HepG2 (cell line): ENCODE results near the gene DPY19L3. TPM values are rescaled to one million over a fixed set of nuclear protein-coding genes. Genes with fewer than 3 reads are reported as not detected.

ENCODE experiments used
- BHLHE40 ChIP-seq: IDR thresholded peaks from 2 replicates; pipeline ENCODE4 v1.6.1; 2011; ENCODE audit warnings: low read length, improper control_type of control experiment
- BORCS8-MEF2B ChIP-seq: sonication (generic); formaldehyde crosslinking; IDR thresholded peaks from 2 replicates; pipeline ENCODE4 v1.8.0; 2022; ENCODE audit warnings: mild to moderate bottlenecking, missing genetic modification reagents
- CREM ChIP-seq, 2 experiments: sonication (generic) in 1 of 2; formaldehyde crosslinking in 1 of 2; IDR thresholded peaks; 2 replicates each; pipeline versions ENCODE4 v1.4.0 to v1.6.1; 2016 to 2020; ENCODE audit warnings: antibody characterized with exemption in 1 of 2, mild to moderate bottlenecking in 1 of 2, missing genetic modification reagents in 1 of 2
- FOXA1 ChIP-seq, 2 experiments: fragments of 450-650 bp in 1 of 2; sonication (generic) in 1 of 2; formaldehyde crosslinking in 1 of 2; IDR thresholded peaks; 2 replicates each; pipeline versions ENCODE4 v1.4.0 to v1.6.1; 2016 to 2020; ENCODE audit warnings: missing genetic modification reagents in 1 of 2
- HES4 ChIP-seq: sonication (generic); formaldehyde crosslinking; IDR thresholded peaks from 2 replicates; pipeline ENCODE4 v1.9.0; 2021; ENCODE audit warnings: mild to moderate bottlenecking, missing genetic modification reagents, borderline replicate concordance
- MED1 ChIP-seq: sonication (generic); formaldehyde crosslinking; IDR thresholded peaks from 2 replicates; pipeline ENCODE4 v1.4.0; 2020; ENCODE audit warnings: missing genetic modification reagents
- MXI1 ChIP-seq: IDR thresholded peaks from 3 replicates; pipeline ENCODE4 v1.6.1; 2012; ENCODE audit warnings: low read depth, low read length, inconsistent platforms, borderline replicate concordance
- NCOA1 ChIP-seq: sonication (generic); formaldehyde crosslinking; IDR thresholded peaks from 2 replicates; pipeline ENCODE4 v1.9.0; 2021; ENCODE audit warnings: missing genetic modification reagents
- NFE2L1 ChIP-seq: sonication (generic); formaldehyde crosslinking; IDR thresholded peaks from 2 replicates; pipeline ENCODE4 v1.4.0; 2020; ENCODE audit warnings: missing genetic modification reagents, mild to moderate bottlenecking, borderline replicate concordance
- NFE2L2 ChIP-seq: fragments of 150-350 bp; IDR thresholded peaks from 2 replicates; pipeline ENCODE4 v1.6.1; 2014; ENCODE audit warnings: low read length
- RBFOX2 ChIP-seq: fragments of 200-400 bp; formaldehyde crosslinking; IDR thresholded peaks from 2 replicates; pipeline ENCODE4 v1.6.1; 2017; ENCODE audit warnings: low read depth, mild to moderate bottlenecking, low read length
- SALL1 ChIP-seq: sonication (generic); formaldehyde crosslinking; IDR thresholded peaks from 2 replicates; pipeline ENCODE4 v1.8.0; 2022; ENCODE audit warnings: mild to moderate bottlenecking, missing genetic modification reagents
- SRSF1 ChIP-seq: fragments of 200-400 bp; formaldehyde crosslinking; optimal IDR thresholded peaks from 2 replicates; pipeline ENCODE3; 2017; ENCODE audit warnings: mild to moderate bottlenecking, low read depth, low read length, moderate library complexity
- SRSF4 ChIP-seq: fragments of 200-400 bp; formaldehyde crosslinking; IDR thresholded peaks from one replicate; pipeline ENCODE4 v1.6.1; 2018; ENCODE audit warnings: mild to moderate bottlenecking, low read depth, low read length, moderate library complexity; ENCODE audit not compliant: poor library complexity, severe bottlenecking
- TBX2 ChIP-seq: sonication (generic); formaldehyde crosslinking; IDR thresholded peaks from 2 replicates; pipeline ENCODE4 v1.5.0; 2020; ENCODE audit warnings: missing genetic modification reagents, mild to moderate bottlenecking, borderline replicate concordance
- TCF12 ChIP-seq, 2 experiments: fragments of 450-650 bp in 1 of 2; sonication (generic) in 1 of 2; formaldehyde crosslinking in 1 of 2; IDR thresholded peaks; 2 replicates each; pipeline versions ENCODE4 v1.6.1 to v1.8.0; 2017 to 2022; ENCODE audit warnings: antibody characterized with exemption in 1 of 2, mild to moderate bottlenecking in 1 of 2, missing genetic modification reagents in 1 of 2, moderate library complexity in 1 of 2
- TFDP2 ChIP-seq: sonication (generic); formaldehyde crosslinking; IDR thresholded peaks from 2 replicates; pipeline ENCODE4 v1.4.0; 2020; ENCODE audit warnings: missing genetic modification reagents
- ZC3H13 ChIP-seq: sonication (generic); formaldehyde crosslinking; IDR thresholded peaks from 2 replicates; pipeline ENCODE4 v1.8.1; 2023; ENCODE audit warnings: mild to moderate bottlenecking, missing genetic modification reagents, moderate library complexity
- ZNF343 ChIP-seq: sonication (generic); formaldehyde crosslinking; IDR thresholded peaks from 2 replicates; pipeline ENCODE4 v1.4.0; 2020; ENCODE audit warnings: mild to moderate bottlenecking, missing genetic modification reagents
- ZNF354B ChIP-seq: sonication (generic); formaldehyde crosslinking; IDR thresholded peaks from 2 replicates; pipeline ENCODE4 v1.8.0; 2022; ENCODE audit warnings: mild to moderate bottlenecking, missing genetic modification reagents
- ZNF446 ChIP-seq: sonication (generic); formaldehyde crosslinking; IDR thresholded peaks from 2 replicates; pipeline ENCODE4 v1.5.0; 2020; ENCODE audit warnings: mild to moderate bottlenecking, missing genetic modification reagents
- ZNF512 ChIP-seq: sonication (generic); formaldehyde crosslinking; IDR thresholded peaks from 2 replicates; pipeline ENCODE4 v1.4.0; 2020; ENCODE audit warnings: mild to moderate bottlenecking, missing genetic modification reagents
- ZNF629 ChIP-seq: sonication (generic); formaldehyde crosslinking; conservative IDR thresholded peaks from 2 replicates; pipeline ENCODE4 v1.5.0; 2020; ENCODE audit warnings: missing genetic modification reagents
- ZNF75D ChIP-seq: sonication (generic); formaldehyde crosslinking; IDR thresholded peaks from 2 replicates; pipeline ENCODE4 v1.8.1; 2023; ENCODE audit warnings: missing genetic modification reagents, mild to moderate bottlenecking, borderline replicate concordance
- ZSCAN12 ChIP-seq: sonication (generic); formaldehyde crosslinking; IDR thresholded peaks from 2 replicates; pipeline ENCODE4 v1.9.0; 2021; ENCODE audit warnings: mild to moderate bottlenecking, missing genetic modification reagents
- polyA plus RNA-seq, 8 experiments: library from polyadenylated mRNA; depleted of rRNA in 3 of 8; stranded (reverse) in 7 of 8; unstranded in 1 of 8; fragments of >200 nt; fragmentation: Illumina TruSeq in 4 of 8; extraction: Trizol in 4 of 8; gene quantifications; 2 replicates each; pipeline versions ENCODE4 v1.2.1 to v1.2.3, GENCODE V29; 2011 to 2016; ENCODE audit warnings: low read depth in 4 of 8, missing spikeins in 1 of 8, mixed read lengths in 1 of 8; ENCODE audit not compliant: insufficient read depth in 1 of 8
- total RNA-seq, 5 experiments: library from RNA; depleted of rRNA; stranded (reverse); fragments of >200 nt; fragmentation: Illumina TruSeq; extraction: Trizol; gene quantifications; 2 replicates each; pipeline ENCODE4 v1.2.3, GENCODE V29; 2016; ENCODE audit warnings: low read depth in 1 of 5

DPY19L3 gene
- total and polyA plus RNA-seq, 2 of the 13 experiments (the other 11 are each of a cell fraction or from before 2014, with no cell fraction given) = 21.6 to 25.2 TPM

GRCh38 chr19:32405431-32406160 is at the start of gene DPY19L3 (continued):
- TF ChIP-seq RBFOX2 (peak; percentile 99), MXI1 (peak; percentile 68; the same call in 1 of the 3 replicates), TCF12 (IDR thresholded peaks at IDR 0.05) (no peak), TCF12 (CRISPR knock-in tag; IDR thresholded peaks at IDR 0.05) (no peak), ZNF75D (no peak), TBX2 (CRISPR knock-in tag) (peak; percentile 31; the same call in 1 of the 2 replicates), FOXA1 (IDR thresholded peaks at IDR 0.05) (no peak), FOXA1 (CRISPR knock-in tag; IDR thresholded peaks at IDR 0.05) (peak; percentile 45), ZNF512 (CRISPR knock-in tag) (no peak), ZNF354B (CRISPR knock-in tag) (no peak), TFDP2 (peak; percentile 62; the same call in 1 of the 2 replicates), NCOA1 (CRISPR knock-in tag) (0 out of 2 replicates have a peak, but pooled peaks have one; percentile 14), ZSCAN12 (CRISPR knock-in tag) (no peak), BHLHE40 (peak; percentile 99), ZNF629 (no peak), HES4 (CRISPR knock-in tag) (peak; percentile 15; the same call in 1 of the 2 replicates), CREM (IDR thresholded peaks at IDR 0.05) (peak; percentile 31; the same call in 1 of the 2 replicates), CREM (CRISPR knock-in tag; IDR thresholded peaks at IDR 0.05) (no peak), SRSF4 (peak; percentile 84), ZC3H13 (CRISPR knock-in tag) (peak; percentile 87), ZNF343 (no peak), NFE2L2 (no peak), ZNF446 (CRISPR knock-in tag) (peak; percentile 71; the same call in 1 of the 2 replicates), SRSF1 (peak; percentile 63), BORCS8-MEF2B (CRISPR knock-in tag) (0 out of 2 replicates have a peak, but pooled peaks have one; percentile 5), SALL1 (CRISPR knock-in tag) (peak; percentile 50; the same call in 1 of the 2 replicates), MED1 (CRISPR knock-in tag) (peak; percentile 71), NFE2L1 (CRISPR knock-in tag) (no peak)
